Naive B cell (primary cell): ENCODE data around the gene DNAH7. TPM values are rescaled to one million over a fixed set of nuclear protein-coding genes. Genes with fewer than 3 reads are reported as not detected.
"Not testable (repeated sequence)": the region's sequence is repeated elsewhere in the genome, so short reads cannot be mapped to it uniquely, and the experiment has no call there.

Source experiments
- ATAC-seq, 2 donors: fragments of 150-1000 bp; cut with Tn5 transposase; 2 replicates each; pipeline ENCODE4 v1.10.0; 2021; ENCODE audit warnings: low read depth in 2 of 2, mild to moderate bottlenecking in 2 of 2, moderate library complexity in 2 of 2
- DNase-seq: peaks from one replicate; pipeline ENCODE4 v3.0.0; 2022
- H3K27ac Mint-ChIP-seq, 6 donors: one replicate each; pipeline ENCODE4 v1.8.0; 2020 to 2022; ENCODE audit warnings: mild to moderate bottlenecking in 6 of 6, mixed read lengths in 6 of 6, moderate library complexity in 5 of 6, inconsistent platforms in 2 of 6
- H3K27me3 Mint-ChIP-seq, 3 donors: one replicate each; pipeline ENCODE4 v1.8.0; 2021 to 2022; ENCODE audit warnings: mixed read lengths in 3 of 3, mild to moderate bottlenecking in 1 of 3
- H3K36me3 Mint-ChIP-seq, 2 donors: one replicate each; pipeline ENCODE4 v1.8.0; 2020 to 2022; ENCODE audit warnings: mixed read lengths in 2 of 2, inconsistent platforms in 1 of 2, mild to moderate bottlenecking in 1 of 2
- H3K4me1 Mint-ChIP-seq, 3 donors: one replicate each; pipeline ENCODE4 v1.8.0; 2020 to 2022; ENCODE audit warnings: mixed read lengths in 3 of 3, inconsistent platforms in 1 of 3, mild to moderate bottlenecking in 1 of 3, moderate library complexity in 1 of 3
- H3K4me3 Mint-ChIP-seq, 8 donors: one replicate each; pipeline ENCODE4 v1.8.0; 2020 to 2022; ENCODE audit warnings: mild to moderate bottlenecking in 8 of 8, mixed read lengths in 8 of 8, moderate library complexity in 8 of 8, inconsistent platforms in 2 of 8
- H3K9me3 Mint-ChIP-seq, 7 donors: one replicate each; pipeline ENCODE4 v1.8.0; 2020 to 2022; ENCODE audit warnings: mixed read lengths in 7 of 7, mild to moderate bottlenecking in 5 of 7, inconsistent platforms in 2 of 7, moderate library complexity in 1 of 7
- polyA plus RNA-seq, 6 donors: library from polyadenylated mRNA; unstranded; fragments of 300-500 nt; fragmentation: Illumina TruSeq; gene quantifications; one replicate each; pipeline ENCODE4 v1.2.3, GENCODE V29; 2021; ENCODE audit warnings: low read depth in 6 of 6

DNAH7 gene
- polyA plus RNA-seq, 6 donors from 2014 or later: 0.43 to 0.53 TPM; not detected in 4

GRCh38 chr2:195695002-195695631, 373.5 kb downstream of the DNAH7 start:
- Mint-ChIP-seq H3K9me3 (peaks cover 0 to 71% (median 55%) of the 10 kb centered on the region in 7 donors), H3K4me3 (peak overlapping the region in 3 of 8 donors; percentile 8 to 71 (median 23)), H3K27me3 (no peaks in the 10 kb centered on the region), H3K36me3 (peaks cover 69 to 73% of the 10 kb centered on the region in 2 donors), H3K4me1 (peaks cover 44 to 76% (median 62%) of the 10 kb centered on the region in 3 donors), H3K27ac (peak overlapping the region in 1 of 6 donors; percentile 61)
- ATAC-seq (no peak), DNase-seq (no peak)

- peaks cover 0 to 66% (median 50%) of the 10 kb centered on the region in 7 donors for H3K9me3 Mint-ChIP-seq
- peak overlapping the region in 5 of 8 donors; percentile 8 to 77 (median 71) for H3K4me3 Mint-ChIP-seq
- H3K27me3 Mint-ChIP-seq: no peaks in the 10 kb centered on the region
- peak overlapping the region in 5 of 6 donors; percentile 11 to 77 (median 43) for H3K27ac Mint-ChIP-seq
- H3K4me1 Mint-ChIP-seq: peaks cover 40 to 76% (median 62%) of the 10 kb centered on the region in 3 donors
- H3K36me3 Mint-ChIP-seq: peaks cover 68% of the 10 kb centered on the region in 2 donors
- DNase-seq (no peak), ATAC-seq (no peak)
Observed at GRCh38 chr2:195694553-195694952, 374.1 kb downstream of the DNAH7 start.

- H3K27me3 Mint-ChIP-seq: not testable (repeated sequence)
Observed at GRCh38 chr2:195692531-195692930, 376.1 kb downstream of the DNAH7 start.

More at GRCh38 chr2:195692531-195692930, 376.1 kb downstream of the DNAH7 start:
- H3K9me3 Mint-ChIP-seq: peaks cover 0 to 47% (median 40%) of the 10 kb centered on the region in 7 donors
- DNase-seq, ATAC-seq: not testable (repeated sequence)
- peak overlapping the region in 3 of 6 donors; percentile 35 to 88 (median 60) for H3K27ac Mint-ChIP-seq
- peaks cover 36 to 60% (median 44%) of the 10 kb centered on the region in 3 donors for H3K4me1 Mint-ChIP-seq
- H3K36me3 Mint-ChIP-seq: peaks cover 48 to 56% of the 10 kb centered on the region in 2 donors
- H3K4me3 Mint-ChIP-seq: peak overlapping the region in 1 of 8 donors; percentile 30

Other genes with a start within 250 kb of the DNAH7 start
- gene STK17B, start 102.7 kb upstream of the DNAH7 start, polyA plus RNA-seq: 100 to 1,000 TPM in 5 of 6 donors, 10 to 100 TPM in 1; 90.2 to 162 (median 118) TPM